Osteocyte (in vitro differentiated cells): Measurements from ENCODE around the gene PRRC2B. TPM values are rescaled to one million over a fixed set of nuclear protein-coding genes. Genes with fewer than 3 reads are reported as not detected.

Experiments
- DNase-seq: peaks from one replicate; pipeline ENCODE4 v3.0.0; 2021; ENCODE audit warnings: mixed read lengths; ENCODE audit not compliant: unreplicated experiment; ENCODE audit errors: extremely low spot score
- H3K27ac Mint-ChIP-seq: one replicate; pipeline ENCODE4 v1.8.0; 2021; ENCODE audit warnings: mild to moderate bottlenecking, mixed read lengths; ENCODE audit not compliant: unreplicated experiment
- H3K27me3 Mint-ChIP-seq: one replicate; pipeline ENCODE4 v1.8.0; 2021; ENCODE audit warnings: mixed read lengths; ENCODE audit not compliant: unreplicated experiment
- H3K36me3 Mint-ChIP-seq: one replicate; pipeline ENCODE4 v1.8.0; 2021; ENCODE audit warnings: mixed read lengths; ENCODE audit not compliant: unreplicated experiment
- H3K4me1 Mint-ChIP-seq: one replicate; pipeline ENCODE4 v1.8.0; 2021; ENCODE audit warnings: mixed read lengths; ENCODE audit not compliant: unreplicated experiment
- H3K4me3 Mint-ChIP-seq: one replicate; pipeline ENCODE4 v1.8.0; 2021; ENCODE audit warnings: mild to moderate bottlenecking, moderate library complexity, mixed read lengths; ENCODE audit not compliant: unreplicated experiment
- H3K9me3 Mint-ChIP-seq: one replicate; pipeline ENCODE4 v1.8.0; 2021; ENCODE audit warnings: mixed read lengths; ENCODE audit not compliant: unreplicated experiment
- total RNA-seq: library from RNA; stranded (reverse); gene quantifications from 2 replicates; pipeline ENCODE4 v1.2.1, GENCODE V29; 2021
- TF ChIP-seq, protein P1 (sequence below): fragments of 200-600 bp; sonication (generic); IDR thresholded peaks from 2 replicates; pipeline ENCODE4 v1.5.0; 2021; ENCODE audit warnings: antibody characterized with exemption, mild to moderate bottlenecking, moderate library complexity

The PRRC2B gene
- total RNA-seq, 1 donor from 2014 or later: 290 TPM

- peaks cover 35% of the 10 kb centered on the region for H3K36me3 Mint-ChIP-seq
- peak overlapping the region; percentile 82 for H3K27ac Mint-ChIP-seq
- TF ChIP-seq, protein P1, sequence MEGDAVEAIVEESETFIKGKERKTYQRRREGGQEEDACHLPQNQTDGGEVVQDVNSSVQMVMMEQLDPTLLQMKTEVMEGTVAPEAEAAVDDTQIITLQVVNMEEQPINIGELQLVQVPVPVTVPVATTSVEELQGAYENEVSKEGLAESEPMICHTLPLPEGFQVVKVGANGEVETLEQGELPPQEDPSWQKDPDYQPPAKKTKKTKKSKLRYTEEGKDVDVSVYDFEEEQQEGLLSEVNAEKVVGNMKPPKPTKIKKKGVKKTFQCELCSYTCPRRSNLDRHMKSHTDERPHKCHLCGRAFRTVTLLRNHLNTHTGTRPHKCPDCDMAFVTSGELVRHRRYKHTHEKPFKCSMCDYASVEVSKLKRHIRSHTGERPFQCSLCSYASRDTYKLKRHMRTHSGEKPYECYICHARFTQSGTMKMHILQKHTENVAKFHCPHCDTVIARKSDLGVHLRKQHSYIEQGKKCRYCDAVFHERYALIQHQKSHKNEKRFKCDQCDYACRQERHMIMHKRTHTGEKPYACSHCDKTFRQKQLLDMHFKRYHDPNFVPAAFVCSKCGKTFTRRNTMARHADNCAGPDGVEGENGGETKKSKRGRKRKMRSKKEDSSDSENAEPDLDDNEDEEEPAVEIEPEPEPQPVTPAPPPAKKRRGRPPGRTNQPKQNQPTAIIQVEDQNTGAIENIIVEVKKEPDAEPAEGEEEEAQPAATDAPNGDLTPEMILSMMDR: no peak
- no peak for DNase-seq
- no peak overlapping the region for H3K4me3 Mint-ChIP-seq
- H3K27me3 Mint-ChIP-seq: no peaks in the 10 kb centered on the region
- peaks cover 55% of the 10 kb centered on the region for H3K4me1 Mint-ChIP-seq
- no peaks in the 10 kb centered on the region for H3K9me3 Mint-ChIP-seq
These were observed 38.9 kb downstream of the PRRC2B start for GRCh38 chr9:131432597-131433301.

DNA sequence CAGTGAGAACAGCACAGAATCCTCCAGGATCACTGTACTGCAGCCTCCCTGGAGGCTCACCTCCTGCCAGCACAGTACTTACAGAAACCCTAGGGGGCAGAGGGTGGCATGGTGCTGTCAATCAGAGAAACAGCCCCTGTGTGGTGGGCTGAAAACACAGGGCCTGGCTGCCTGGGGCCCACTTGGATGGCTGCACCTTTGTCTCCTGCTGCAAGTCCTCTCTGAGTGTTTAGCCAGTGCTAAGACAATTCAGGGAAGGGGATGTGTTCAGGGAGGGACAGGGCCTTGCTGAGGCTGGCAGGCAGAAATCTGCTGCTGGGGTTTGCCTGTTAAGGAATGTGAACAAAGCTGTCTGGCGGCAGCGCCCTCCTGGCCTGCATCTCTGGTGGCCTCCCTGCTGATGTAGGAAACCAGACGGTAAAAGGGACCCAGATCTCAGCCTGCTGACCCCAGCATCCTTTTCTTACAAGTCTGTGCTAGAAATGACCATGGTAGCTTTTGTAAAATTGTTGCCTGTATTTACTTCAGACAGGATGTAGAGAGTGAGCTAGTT, 39.5 kb downstream of the PRRC2B start:
- TF ChIP-seq, protein P1: no peak
- DNase-seq: no peak
- Mint-ChIP-seq H3K27ac (peak overlapping the region; percentile 82), H3K4me3 (no peak overlapping the region), H3K36me3 (peaks cover 41% of the 10 kb centered on the region), H3K27me3 (no peaks in the 10 kb centered on the region), H3K9me3 (no peaks in the 10 kb centered on the region), H3K4me1 (peaks cover 55% of the 10 kb centered on the region)

DNA sequence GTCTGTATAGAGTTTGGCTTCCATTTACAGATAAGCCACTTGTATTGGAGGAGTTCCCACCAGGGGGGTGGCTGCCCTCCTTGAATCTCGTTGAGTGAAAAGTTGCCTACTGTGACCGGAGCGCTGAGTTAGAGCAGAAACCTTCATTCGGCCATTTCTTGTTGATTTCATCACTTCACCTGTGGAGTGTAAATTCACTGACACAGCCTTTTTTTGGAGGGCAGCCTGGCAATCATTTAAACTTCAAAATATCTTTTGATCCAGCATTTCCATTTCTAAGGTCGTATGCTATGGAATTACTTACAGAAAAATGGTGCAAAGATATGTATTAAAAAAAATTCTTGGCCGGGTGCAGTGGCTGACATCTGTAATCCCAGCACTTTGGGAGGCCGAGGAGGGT, 40.8 kb downstream of the PRRC2B start:
- no peaks in the 10 kb centered on the region for H3K27me3 Mint-ChIP-seq
- TF ChIP-seq, protein P1: no peak
- peaks cover 46% of the 10 kb centered on the region for H3K4me1 Mint-ChIP-seq
- H3K9me3 Mint-ChIP-seq: no peaks in the 10 kb centered on the region
- peaks cover 52% of the 10 kb centered on the region for H3K36me3 Mint-ChIP-seq
- H3K27ac Mint-ChIP-seq: no peak overlapping the region
- DNase-seq: no peak
- H3K4me3 Mint-ChIP-seq: no peak overlapping the region

GRCh38 chr9:131436376-131436775, 42.5 kb downstream of the PRRC2B start:
- DNase-seq: no peak
- no peaks in the 10 kb centered on the region for H3K9me3 Mint-ChIP-seq
- peaks cover 62% of the 10 kb centered on the region for H3K36me3 Mint-ChIP-seq
- TF ChIP-seq, protein P1: no peak
- peak overlapping the region; percentile 13 for H3K27ac Mint-ChIP-seq
- H3K4me1 Mint-ChIP-seq: peaks cover 40% of the 10 kb centered on the region
- no peaks in the 10 kb centered on the region for H3K27me3 Mint-ChIP-seq
- H3K4me3 Mint-ChIP-seq: no peak overlapping the region

GRCh38 chr9:131436865-131437271, 43.0 kb downstream of the PRRC2B start:
- no peak overlapping the region for H3K4me3 Mint-ChIP-seq
- no peaks in the 10 kb centered on the region for H3K27me3 Mint-ChIP-seq
- H3K4me1 Mint-ChIP-seq: peaks cover 40% of the 10 kb centered on the region
- H3K36me3 Mint-ChIP-seq: peaks cover 67% of the 10 kb centered on the region
- DNase-seq: no peak
- H3K9me3 Mint-ChIP-seq: no peaks in the 10 kb centered on the region
- no peak overlapping the region for H3K27ac Mint-ChIP-seq
- TF ChIP-seq, protein P1: no peak
